Dedifferentiated amniotic fluid mesenchymal stem cell (primary cell): ENCODE data around the gene P2RY1.

Source experiments
- DNase-seq: peaks from one replicate; pipeline ENCODE4 v3.0.0-alpha.2; 2016; ENCODE audit errors: extremely low spot score

Gene P2RY1, protein sequence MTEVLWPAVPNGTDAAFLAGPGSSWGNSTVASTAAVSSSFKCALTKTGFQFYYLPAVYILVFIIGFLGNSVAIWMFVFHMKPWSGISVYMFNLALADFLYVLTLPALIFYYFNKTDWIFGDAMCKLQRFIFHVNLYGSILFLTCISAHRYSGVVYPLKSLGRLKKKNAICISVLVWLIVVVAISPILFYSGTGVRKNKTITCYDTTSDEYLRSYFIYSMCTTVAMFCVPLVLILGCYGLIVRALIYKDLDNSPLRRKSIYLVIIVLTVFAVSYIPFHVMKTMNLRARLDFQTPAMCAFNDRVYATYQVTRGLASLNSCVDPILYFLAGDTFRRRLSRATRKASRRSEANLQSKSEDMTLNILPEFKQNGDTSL

DNA sequence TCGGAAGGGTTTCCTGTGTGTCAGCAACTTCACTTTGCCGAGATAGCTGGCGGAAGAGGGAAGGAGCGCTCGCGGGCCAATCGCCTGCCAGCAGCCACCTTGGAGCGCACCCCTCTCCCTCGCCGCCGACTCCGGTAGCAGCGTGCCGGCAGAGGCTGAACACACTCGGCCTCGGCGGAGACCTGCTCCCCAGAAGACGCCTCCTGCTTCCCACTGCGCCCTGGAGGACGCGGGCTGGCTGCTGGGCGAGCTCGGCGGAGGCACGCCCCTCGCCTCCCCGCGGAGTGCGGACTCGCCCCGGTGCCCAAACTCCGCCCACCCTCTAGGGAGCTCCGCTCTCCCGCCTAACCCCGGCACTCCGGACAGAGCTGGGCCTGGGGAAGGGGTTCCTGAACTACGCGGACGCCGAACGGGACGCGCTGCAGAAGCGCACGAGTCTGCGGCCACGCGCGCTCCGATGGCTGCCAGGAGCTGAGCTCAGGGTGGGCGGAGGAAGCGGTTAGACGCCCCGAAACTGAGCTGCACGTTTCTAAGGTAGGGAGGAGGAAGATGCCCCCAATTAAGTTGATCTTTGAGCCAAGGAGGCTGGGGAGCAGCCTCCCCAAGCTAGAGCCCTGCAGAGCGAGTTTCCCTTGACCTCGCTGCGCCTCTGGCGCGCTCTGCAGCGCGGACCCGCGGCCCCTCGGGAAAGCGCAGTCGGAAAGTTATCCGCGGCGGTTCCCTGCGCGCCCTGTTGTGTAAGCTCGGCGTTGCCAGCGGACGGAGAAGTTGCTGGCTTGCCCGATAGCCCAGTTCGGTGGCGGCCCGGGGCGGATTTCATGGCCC, at the start of gene P2RY1:
Gene P2RY1, plus strand, starts transcription at position 356 of the 825 bp plus-strand sequence. CDS start 652 bp downstream, outside the sequence.
- no peak for DNase-seq

GRCh38 chr3:152786977-152787681, 47.8 kb upstream of the P2RY1 start:
- DNase-seq = no peak

GRCh38 chr3:152790651-152791387, 44.1 kb upstream of the P2RY1 start:
- DNase-seq = no peak

DNA sequence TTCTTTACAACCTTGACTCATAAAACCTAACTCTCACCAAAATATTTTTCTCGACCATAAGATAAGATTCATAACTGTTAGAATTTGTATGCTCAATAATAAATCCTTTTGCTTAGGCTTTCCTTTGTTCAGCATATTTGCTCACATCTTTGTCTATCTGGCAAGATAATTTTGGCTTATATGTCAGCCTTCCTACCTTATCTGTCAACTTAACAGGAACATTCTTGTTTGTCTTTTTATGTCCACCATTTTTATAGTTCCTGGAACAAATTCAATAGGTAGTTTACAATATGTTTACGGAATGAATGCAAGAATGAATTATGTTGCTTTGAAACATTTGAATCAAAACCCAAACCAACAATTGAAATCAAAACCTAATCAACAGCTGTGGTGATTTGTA, 41.0 kb upstream of the P2RY1 start:
- no peak for DNase-seq

- no peak for DNase-seq
These were observed 37.0 kb upstream of the P2RY1 start for GRCh38 chr3:152797751-152798432.

DNA sequence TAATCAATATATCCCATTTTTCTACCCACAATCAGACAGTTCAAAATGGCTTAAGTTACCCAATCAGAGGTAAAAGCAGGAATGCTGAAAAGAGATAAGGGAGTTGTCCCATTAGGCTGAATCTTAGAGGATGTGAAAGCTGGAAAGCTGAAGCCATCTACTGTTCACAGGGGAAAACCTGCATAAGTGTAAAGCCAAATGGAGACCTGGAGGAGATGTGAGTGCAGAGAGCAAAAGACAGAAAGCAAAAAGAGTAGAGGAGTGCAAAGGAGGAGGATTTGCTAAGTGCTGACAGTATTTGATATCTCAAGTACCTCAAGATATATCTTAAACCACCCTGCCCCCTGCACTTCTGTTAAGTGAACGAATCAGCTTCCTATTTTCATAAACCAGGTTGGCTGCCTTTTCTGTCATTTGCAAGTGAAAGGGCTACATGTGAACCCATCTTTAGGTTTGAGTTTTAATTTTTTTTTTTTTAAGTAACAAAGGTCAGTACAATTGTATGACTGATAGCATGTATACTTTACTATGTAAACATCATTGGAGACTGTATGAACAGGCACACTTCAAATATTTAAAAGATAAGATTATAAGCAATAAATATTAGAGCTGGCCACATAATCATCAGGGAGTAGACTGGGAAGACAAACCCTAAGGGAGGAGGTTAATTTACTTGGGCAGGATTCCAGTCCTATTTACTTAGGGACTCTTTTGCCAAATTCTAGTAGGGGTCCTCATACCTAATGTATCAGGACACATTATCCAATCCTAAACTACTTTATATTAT, 22.8 kb upstream of the P2RY1 start:
- no peak for DNase-seq

DNA sequence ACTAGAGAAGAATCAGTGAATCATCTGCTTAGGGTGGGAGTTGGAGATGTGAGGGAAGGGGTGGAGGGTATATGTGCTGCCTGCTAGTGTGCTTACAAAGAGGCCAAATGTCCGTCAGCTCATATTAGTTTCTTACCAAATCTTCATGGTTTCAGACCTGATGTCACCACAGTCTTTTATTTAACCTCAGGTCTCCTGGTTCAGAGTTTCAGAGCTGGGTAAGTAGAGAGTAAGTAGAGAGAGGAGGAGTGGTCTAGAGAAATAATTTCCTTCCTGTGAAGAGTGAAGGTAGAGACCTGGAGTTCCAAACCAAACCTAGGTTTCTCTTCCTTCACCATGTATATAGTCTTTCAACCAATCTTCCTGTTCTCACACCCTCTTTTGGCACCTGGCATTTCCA, 17.5 kb upstream of the P2RY1 start:
- DNase-seq = no peak

GRCh38 chr3:152818027-152818426, 16.9 kb upstream of the P2RY1 start:
- DNase-seq = no peak

DNA sequence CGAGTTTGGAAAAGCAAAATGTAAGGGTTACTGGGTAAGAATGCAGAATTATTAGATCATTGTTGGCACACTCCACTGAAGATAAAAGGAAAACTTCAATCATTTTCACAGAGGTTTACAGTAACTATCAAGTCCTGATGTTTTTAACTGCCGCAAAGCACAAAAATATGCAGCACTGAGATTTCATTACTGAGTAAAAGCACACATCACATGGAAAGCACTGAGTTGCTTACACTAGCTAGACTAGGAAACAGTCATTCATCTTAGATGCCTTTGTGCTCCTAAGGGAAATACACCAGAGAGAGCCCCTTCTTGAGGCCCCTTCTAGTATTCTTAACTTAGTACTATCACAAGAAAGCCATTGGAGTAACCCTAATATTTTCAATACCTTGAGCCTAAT, 11.8 kb upstream of the P2RY1 start:
- no peak for DNase-seq

- DNase-seq = no peak
These were observed 11.2 kb upstream of the P2RY1 start for GRCh38 chr3:152823781-152824180.

DNA sequence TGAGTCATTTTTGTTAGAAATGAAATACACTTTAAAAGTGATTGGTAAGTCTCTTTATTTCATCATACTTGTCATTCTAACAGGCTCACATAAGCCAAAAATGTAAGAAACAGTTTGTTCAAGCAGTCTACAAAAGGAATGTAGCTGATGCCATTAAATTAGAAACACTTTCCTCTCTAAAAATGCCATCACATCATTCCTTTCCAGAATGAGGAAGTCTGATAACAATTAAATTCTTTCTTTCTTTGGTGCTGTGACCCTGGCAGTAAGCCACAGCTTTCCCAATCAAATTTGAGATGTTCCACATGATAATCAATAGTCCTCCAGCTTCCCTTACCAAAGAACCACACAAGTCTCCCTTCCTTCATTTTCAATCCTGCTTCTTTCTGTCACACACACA, 9.4 kb upstream of the P2RY1 start:
- no peak for DNase-seq

- no peak for DNase-seq
These were observed 8.5 kb upstream of the P2RY1 start for GRCh38 chr3:152826476-152826875.

DNA sequence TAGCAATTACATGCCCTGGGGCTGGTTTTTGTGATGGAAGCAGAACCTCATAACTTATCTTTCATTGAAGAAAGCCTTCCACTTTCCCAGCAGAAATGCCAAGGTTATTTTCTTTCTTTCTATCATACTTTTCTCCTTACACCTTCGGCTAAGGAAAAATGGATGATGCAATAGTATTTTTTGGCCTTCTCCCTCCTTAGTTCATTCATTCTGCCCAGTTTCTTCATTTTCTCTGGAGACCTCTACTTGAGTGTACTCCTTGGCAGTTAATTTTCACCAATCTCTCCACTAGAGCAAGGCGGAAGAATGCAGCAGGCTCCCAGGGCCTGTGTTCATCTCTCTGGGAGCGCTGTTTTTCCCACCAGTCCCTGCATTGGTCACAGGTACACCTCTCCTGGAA, 7.6 kb upstream of the P2RY1 start:
- DNase-seq = no peak

DNA sequence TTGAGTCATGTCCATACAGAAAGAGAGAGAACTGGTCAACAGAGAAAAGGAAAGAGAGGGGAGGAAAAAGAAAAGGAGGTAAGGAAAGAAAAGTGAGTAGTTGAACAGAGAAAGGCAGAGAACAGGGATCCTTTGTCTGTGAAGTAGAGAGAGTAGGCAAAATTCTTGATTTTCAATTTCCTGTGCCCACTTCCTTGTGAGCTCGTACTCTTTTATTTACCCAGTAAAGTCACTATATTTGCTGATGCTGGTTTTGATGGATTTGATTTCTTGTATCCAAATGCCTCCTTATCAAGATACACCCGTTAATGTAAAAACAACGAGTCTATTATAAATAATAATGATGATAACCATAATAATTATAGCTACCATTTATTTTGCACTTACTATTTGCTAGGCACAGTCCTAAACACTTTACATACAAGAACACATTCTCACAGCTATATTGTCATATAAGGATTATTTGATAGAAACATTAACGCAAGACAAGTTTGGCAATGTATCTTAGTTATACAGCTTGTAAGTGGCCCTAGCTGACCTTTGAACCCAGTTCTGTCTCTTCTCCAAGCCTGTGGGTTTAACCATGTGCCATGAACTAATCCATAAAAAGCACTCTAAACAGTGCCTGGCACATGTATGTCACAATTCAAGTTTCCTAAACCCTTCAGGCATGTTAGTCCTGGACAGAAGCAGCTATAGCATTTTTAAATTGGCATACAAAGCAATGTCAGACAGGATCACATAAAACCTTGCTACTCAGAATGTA, 6.7 kb upstream of the P2RY1 start:
- no peak for DNase-seq

DNA sequence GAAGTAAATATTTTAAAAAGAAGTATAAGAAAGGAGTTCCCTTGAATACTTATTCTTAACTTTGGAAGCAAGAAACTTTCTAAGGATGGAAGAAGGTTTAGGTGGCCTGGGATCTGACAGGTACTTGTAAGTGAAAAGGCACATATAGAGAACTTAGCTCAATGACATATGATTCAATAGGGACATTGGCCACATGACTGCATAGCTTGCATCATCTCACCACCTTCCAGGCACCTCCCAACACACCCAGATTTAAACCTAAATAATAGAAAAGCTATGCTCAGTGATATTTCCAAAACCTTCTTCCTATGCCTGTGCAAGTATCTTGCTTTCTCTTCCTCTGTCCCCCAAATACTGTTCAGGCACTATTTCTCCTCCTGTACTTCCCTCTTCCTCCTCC, 4.7 kb upstream of the P2RY1 start:
- DNase-seq = no peak

DNA sequence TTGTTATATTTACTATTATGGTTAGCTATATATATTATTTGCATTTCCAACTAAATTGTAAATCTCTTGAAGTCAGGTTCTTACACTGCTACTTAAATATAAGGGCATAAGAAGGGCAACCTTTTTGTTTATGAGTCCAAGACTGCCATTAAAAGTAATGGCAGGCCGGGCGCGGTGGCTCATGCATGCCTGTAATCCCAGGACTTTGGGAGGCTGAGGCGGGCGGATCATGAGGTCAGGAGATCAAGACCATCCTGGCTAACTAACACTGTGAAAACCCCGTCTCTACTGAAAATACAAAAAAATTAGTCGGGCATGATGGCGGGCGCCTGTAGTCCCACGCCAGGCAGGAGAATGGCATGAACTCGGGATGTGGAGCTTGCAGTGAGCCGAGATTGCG, 2.9 kb upstream of the P2RY1 start:
- DNase-seq = no peak

- DNase-seq = no peak
These were observed 1.8 kb upstream of the P2RY1 start for GRCh38 chr3:152833089-152833488.

DNA sequence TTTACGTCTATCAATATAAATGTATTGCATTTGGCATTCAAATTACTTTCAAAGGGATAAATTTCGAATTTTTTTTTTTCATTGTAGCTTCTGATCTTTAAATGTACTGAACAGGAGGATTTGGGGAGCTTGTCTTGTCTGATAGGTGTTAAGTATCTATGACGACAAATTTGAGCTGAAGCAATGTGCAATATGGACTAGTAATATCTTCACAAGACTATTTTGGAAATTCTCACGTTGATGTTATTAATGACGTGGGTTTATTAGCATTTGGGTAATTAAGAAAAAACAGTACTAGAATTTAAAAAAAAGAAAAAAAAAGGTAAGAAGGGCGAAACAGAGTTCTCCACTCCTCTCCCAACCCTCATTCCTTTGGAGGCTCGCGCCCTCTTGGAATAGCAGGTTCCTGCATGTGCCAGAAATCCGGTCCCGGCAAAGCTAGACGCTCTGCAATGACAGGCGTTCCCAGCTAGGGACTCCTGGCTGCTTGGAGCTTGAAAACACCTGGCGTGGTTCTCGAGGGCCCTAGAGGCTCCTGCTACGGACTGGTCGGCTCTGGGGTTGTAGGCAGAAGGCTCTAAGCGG, 648 bp upstream of the P2RY1 start:
- DNase-seq = no peak

GRCh38 chr3:152835601-152836102, 721 bp downstream of the P2RY1 start:
- DNase-seq = no peak
